GM18870 (cell line): ENCODE data around the gene DENND2D.

ENCODE experiments used
- ATAC-seq: cut with Tn5 transposase; IDR thresholded peaks from one replicate; pipeline ENCODE4 v1.9.1; 2021; ENCODE audit warnings: moderate library complexity; ENCODE audit not compliant: unreplicated experiment

Gene DENND2D

DNA sequence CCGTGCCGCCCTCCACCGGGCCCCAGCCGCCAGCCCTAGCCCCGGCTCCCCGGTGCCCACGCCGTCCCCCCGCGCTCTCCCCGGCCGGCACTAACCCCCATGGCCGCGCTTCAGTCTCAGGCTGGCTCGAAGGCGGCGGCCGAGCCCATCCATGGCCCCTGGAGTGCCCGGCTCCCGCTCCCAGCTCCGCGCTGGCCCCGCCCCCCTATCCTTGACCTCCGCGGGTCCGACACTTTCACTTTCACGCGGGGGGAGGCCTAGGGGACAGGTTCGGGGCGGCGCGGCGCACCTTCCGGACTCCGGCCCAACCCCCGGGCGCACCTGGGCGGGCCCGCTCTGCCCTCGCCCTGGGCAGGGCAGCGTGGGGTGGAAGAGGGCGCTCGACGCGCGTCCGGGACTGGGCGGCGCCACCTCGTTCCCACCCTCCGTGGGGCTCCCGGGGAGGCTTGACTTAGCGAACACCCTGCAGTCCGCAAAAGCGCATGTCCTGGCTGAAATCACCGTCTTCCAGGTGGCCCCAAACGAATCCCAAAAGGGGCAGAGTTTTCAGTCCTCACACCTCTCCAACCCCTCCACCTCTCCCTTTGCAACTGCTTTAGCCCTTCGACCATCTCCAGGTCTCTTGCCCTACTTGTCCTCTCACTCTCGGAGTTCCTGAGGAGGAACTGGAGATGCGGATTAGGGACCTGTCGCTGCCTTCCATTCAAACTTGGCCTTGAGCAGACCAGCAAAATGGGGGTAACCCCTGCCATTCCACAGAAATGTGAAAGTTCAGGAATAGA lies 3.9 kb upstream of the DENND2D start:
- ATAC-seq = peak; percentile 39

DNA sequence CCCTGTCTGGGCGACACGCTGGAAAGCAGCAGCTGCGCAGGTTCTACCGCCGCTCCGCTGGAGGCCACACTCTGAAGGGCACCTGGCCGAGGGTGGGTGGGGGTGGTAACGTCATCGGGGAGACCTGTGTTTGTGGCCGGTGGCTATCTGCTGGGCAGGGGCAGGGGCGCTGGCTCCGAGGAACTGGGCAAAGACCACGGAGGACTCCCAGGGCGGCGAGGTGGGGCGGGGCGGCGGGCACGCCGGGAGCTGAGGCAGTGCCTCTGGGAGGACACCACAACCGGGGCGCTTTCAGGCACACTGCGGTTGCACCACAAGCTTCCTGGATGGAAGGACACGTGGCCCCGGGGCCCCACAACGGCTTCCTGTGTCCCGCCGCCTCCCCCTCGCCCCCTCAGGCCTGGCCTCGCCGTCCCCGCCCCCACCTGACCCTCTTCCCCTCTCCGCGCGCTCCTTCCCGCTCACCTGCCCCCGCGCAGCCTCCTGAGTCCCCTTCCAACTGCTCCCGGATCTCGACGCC lies 3.3 kb upstream of the DENND2D start:
- ATAC-seq = peak; percentile 36

GRCh38 chr1:111202707-111203623 lies 2.5 kb upstream of the DENND2D start:
- ATAC-seq = no peak

- ATAC-seq = no peak
Observed at GRCh38 chr1:111202366-111202706, 1.9 kb upstream of the DENND2D start.

- ATAC-seq = no peak
Observed at GRCh38 chr1:111201275-111202090, 1.0 kb upstream of the DENND2D start.

GRCh38 chr1:111200802-111201161 lies 336 bp upstream of the DENND2D start:
- ATAC-seq = no peak

- no peak for ATAC-seq
Observed at GRCh38 chr1:111199329-111199728, 1.1 kb downstream of the DENND2D start.

GRCh38 chr1:111198836-111199235 lies 1.6 kb downstream of the DENND2D start:
- no peak for ATAC-seq

DNA sequence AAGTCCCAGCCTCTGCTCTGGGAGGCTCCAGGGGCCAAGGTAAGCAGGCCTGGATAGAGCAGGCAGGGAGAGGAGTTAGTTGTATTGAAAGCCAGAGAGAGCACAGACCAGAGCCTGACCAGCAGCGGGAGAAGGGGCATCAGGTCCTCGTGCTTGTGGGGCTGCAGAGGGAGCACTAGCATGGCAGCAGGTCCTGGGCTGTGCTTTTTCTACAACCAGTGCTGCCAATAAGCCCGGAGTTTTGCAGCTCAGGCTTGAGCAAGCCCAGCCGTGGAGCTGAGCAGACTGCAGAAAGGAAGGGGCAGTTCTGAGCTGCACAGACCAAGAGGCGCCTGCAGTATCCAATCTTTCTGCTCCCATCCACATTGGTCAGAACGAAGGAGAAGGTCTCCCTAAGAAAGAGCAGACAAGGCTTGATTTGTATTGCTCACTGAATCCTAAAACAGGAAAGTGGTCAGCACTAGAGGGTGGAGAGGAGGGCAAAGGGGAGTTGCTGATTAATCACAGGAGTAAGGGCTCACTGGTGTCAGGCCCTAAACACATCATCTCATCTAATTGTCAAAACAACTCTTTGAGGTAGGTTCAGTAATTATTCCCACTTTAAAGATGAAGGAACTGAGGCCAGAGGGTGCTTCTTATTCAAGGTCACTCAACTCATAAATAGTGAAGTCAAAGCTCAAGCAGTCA lies 2.7 kb downstream of the DENND2D start:
- no peak for ATAC-seq

GRCh38 chr1:111196213-111196612 lies 4.2 kb downstream of the DENND2D start:
- ATAC-seq = no peak

DNA sequence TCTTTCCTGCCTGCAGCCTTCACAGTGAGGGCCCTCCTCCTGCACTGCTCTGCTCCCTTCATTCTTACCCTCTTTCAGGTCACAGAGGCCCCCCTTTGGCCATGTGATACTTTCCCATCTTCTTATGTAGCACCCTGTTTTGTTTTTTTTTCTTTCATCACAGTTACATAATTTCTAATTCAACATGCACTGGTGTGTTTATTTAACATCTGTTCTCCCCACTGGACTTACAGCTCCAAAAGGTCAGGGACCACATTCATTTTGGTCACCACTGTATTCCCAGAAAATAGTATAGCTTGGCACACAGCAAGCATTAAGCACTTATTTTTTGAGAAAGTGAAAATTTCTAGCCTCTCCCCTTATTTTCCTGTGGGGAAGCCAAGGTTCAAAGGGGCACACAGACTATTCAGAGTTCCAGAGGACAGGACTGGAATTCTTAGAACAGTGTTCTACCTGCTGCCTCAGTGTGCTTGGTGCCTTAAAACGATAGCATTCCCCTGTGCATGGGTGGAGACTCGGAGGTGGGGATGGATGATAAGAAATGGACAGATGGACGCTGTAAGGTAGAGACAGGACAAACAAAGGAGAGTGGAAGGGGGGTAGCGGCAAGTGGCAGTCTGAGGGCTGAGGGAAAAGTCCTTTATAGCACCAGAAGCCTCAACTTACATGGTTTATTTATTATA lies 5.3 kb downstream of the DENND2D start:
- ATAC-seq = no peak

- ATAC-seq = no peak
Observed at GRCh38 chr1:111193712-111194480, 6.5 kb downstream of the DENND2D start.

- ATAC-seq = no peak
Observed at GRCh38 chr1:111192658-111193519, 7.6 kb downstream of the DENND2D start.

GRCh38 chr1:111192074-111192473 lies 8.4 kb downstream of the DENND2D start:
- no peak for ATAC-seq

GRCh38 chr1:111191496-111191895 lies 8.9 kb downstream of the DENND2D start:
- no peak for ATAC-seq

- ATAC-seq = no peak
Observed at GRCh38 chr1:111190931-111191451, 9.5 kb downstream of the DENND2D start.

DNA sequence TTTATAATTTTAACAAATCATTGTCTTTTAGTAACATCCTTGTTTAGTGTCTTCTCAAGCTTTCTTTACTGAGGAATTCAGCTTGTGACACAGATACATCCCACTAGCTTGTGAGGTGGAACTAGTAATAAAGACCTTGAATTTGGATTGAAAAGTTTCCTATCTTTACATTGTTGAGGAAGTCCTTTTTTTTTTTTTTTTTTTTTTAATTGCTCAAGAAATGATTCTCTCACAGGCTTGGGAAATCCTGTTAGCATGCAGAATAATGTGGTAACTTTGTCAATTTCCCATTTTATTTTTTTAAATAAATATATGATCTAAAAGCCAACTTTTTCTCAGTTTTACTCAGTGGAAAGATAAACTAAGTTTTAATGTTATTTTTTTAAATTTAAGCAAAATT lies 15.8 kb downstream of the DENND2D start:
- ATAC-seq = no peak
